HCT116 (cell line): Measurements from ENCODE around the gene C5orf58. TPM values are rescaled to one million over a fixed set of nuclear protein-coding genes. Genes with fewer than 3 reads are reported as not detected.

Source experiments
- ATAC-seq: fragments of 200-7000 bp; cut with Tn5 transposase; 2 replicates; pipeline ENCODE4 v1.9.1; 2020; ENCODE audit warnings: mild to moderate bottlenecking, moderate library complexity
- BruUV-seq: library from RNA; stranded (reverse); fragments of 400-500 nt; replicated peaks from 2 replicates; lab custom pipeline; 2021; lab: Mats Ljungman, UMichigan
- CTCF ChIA-PET: fragments of 300-600 bp; sonication (Branson Sonifier 250); formaldehyde crosslinking; loops from one replicate; lab custom pipeline; 2021; ENCODE audit warnings: antibody characterized with exemption; lab: Charles Lee
- POLR2A ChIA-PET: fragments of 300-600, 350-600 bp; sonication (Branson Sonifier 250); formaldehyde crosslinking; loops from one replicate; lab custom pipeline; 2021; ENCODE audit warnings: antibody characterized with exemption; lab: Charles Lee
- RAD21 ChIA-PET, 2 experiments: fragments of 300-600 bp; sonication (Branson Sonifier 250); formaldehyde crosslinking; loops; one replicate each; lab custom pipeline; 2023; ENCODE audit warnings: low total read pairs in 2 of 2; ENCODE audit not compliant: uncharacterized antibody in 2 of 2, unreplicated experiment in 2 of 2, low non-redundant PET in 1 of 2; lab: Charles Lee
- DNase-seq: peaks from one replicate; pipeline ENCODE4 v3.0.0-alpha.2; 2010; ENCODE audit warnings: low read depth, low spot score
- H2AFZ ChIP-seq: fragments of 200-600 bp; shearing (Covaris generic), sonication (generic); 2 replicates; pipeline ENCODE4 v1.6.1; 2017; ENCODE audit warnings: low read depth, mixed run types, mixed read lengths, antibody characterized with exemption, low read length; ENCODE audit not compliant: poor library complexity, severe bottlenecking
- H3K27ac ChIP-seq: 2 replicates; pipeline ENCODE4 v1.5.1; 2012; ENCODE audit warnings: low read depth, low read length
- H3K27me3 ChIP-seq: fragments of 200-600 bp; sonication (generic); 2 replicates; pipeline ENCODE4 v1.6.1; 2016; ENCODE audit warnings: mixed run types, low read length, mixed read lengths; ENCODE audit not compliant: insufficient read depth
- H3K36me3 ChIP-seq, 2 experiments: fragments of 200-500 bp in 1 of 2; fragments of 200-600 bp in 1 of 2; sonication (Bioruptor generic) in 1 of 2; sonication (generic) in 1 of 2; 2 replicates each; pipeline versions ENCODE4 v1.5.1 to v1.6.1; 2014 to 2016; ENCODE audit warnings: low read length in 2 of 2, inconsistent platforms in 1 of 2, mixed read lengths in 1 of 2, mixed run types in 1 of 2; ENCODE audit not compliant: insufficient read depth in 2 of 2, control insufficient read depth in 1 of 2
- H3K4me1 ChIP-seq, 2 experiments: fragments of 200-600 bp in 1 of 2; sonication (generic) in 1 of 2; 2 replicates each; pipeline versions ENCODE4 v1.5.1 to v1.6.1; 2012 to 2017; ENCODE audit warnings: low read length in 2 of 2, inconsistent platforms in 1 of 2, mild to moderate bottlenecking in 1 of 2, mixed read lengths in 1 of 2, mixed run types in 1 of 2, moderate library complexity in 1 of 2; ENCODE audit not compliant: insufficient read depth in 2 of 2, control insufficient read depth in 1 of 2
- H3K4me2 ChIP-seq: fragments of 200-600 bp; sonication (generic); 2 replicates; pipeline ENCODE4 v1.6.1; 2017; ENCODE audit warnings: mixed run types, low read length, mixed read lengths
- H3K4me3 ChIP-seq, 2 experiments: fragments of 200-600 bp in 1 of 2; sonication (generic) in 1 of 2; replicated peaks in 1 of 2; 2 replicates each; pipeline ENCODE4 v1.5.1; 2011 to 2016; ENCODE audit warnings: low read length in 2 of 2, control low read depth in 1 of 2, low read depth in 1 of 2, mild to moderate bottlenecking in 1 of 2, mixed read lengths in 1 of 2, mixed run types in 1 of 2
- H3K79me2 ChIP-seq: fragments of 200-600 bp; sonication (generic); 2 replicates; pipeline ENCODE4 v1.6.1; 2017; ENCODE audit warnings: mild to moderate bottlenecking, mixed run types, low read length, moderate library complexity, mixed read lengths; ENCODE audit not compliant: insufficient read depth
- H3K9ac ChIP-seq: fragments of 200-600 bp; sonication (generic); 2 replicates; pipeline ENCODE4 v1.6.1; 2016; ENCODE audit warnings: low read length, mixed read lengths
- H3K9me2 ChIP-seq: fragments of 200-600 bp; sonication (generic), shearing (Covaris generic); 2 replicates; pipeline ENCODE4 v1.6.1; 2017; ENCODE audit warnings: mixed run types, mild to moderate bottlenecking, moderate library complexity; ENCODE audit not compliant: insufficient read depth
- H3K9me3 ChIP-seq, 2 experiments: fragments of 200-500 bp in 1 of 2; fragments of 200-600 bp in 1 of 2; sonication (Bioruptor generic) in 1 of 2; sonication (generic) in 1 of 2; 2 replicates each; pipeline ENCODE4 v1.6.1; 2014 to 2017; ENCODE audit warnings: low read length in 2 of 2, mixed read lengths in 2 of 2, inconsistent platforms in 1 of 2, low read depth in 1 of 2, mild to moderate bottlenecking in 1 of 2, mixed run types in 1 of 2, moderate library complexity in 1 of 2; ENCODE audit not compliant: control insufficient read depth in 1 of 2, insufficient read depth in 1 of 2
- H4K20me1 ChIP-seq: fragments of 200-600 bp; sonication (generic), shearing (Covaris generic); 2 replicates; pipeline ENCODE4 v1.6.1; 2017; ENCODE audit warnings: mixed run types, mild to moderate bottlenecking, moderate library complexity; ENCODE audit not compliant: insufficient read depth
- EGR1 ChIP-seq: IDR thresholded peaks from 2 replicates; pipeline ENCODE4 v1.6.1; 2012; ENCODE audit warnings: low read depth
- EZH2 ChIP-seq: fragments of 200-600 bp; sonication (generic); IDR thresholded peaks from 2 replicates; pipeline ENCODE4 v1.6.1; 2017; ENCODE audit warnings: antibody characterized with exemption, mixed run types
- EZH2phosphoT487 ChIP-seq: fragments of 200-600 bp; IDR thresholded peaks from 2 replicates; pipeline ENCODE4 v1.6.1; 2018; ENCODE audit warnings: antibody characterized with exemption, borderline replicate concordance
- FOSL1 ChIP-seq: IDR thresholded peaks from 2 replicates; pipeline ENCODE4 v1.6.1; 2012; ENCODE audit warnings: low read depth
- JUND ChIP-seq: IDR thresholded peaks from 2 replicates; pipeline ENCODE4 v1.6.1; 2012
- MAX ChIP-seq: IDR thresholded peaks from 2 replicates; pipeline ENCODE4 v1.6.1; 2012
- RAD21 ChIP-seq: IDR thresholded peaks from 2 replicates; pipeline ENCODE4 v1.6.1; 2012; ENCODE audit warnings: low read depth, mild to moderate bottlenecking
- SIN3A ChIP-seq: IDR thresholded peaks from 2 replicates; pipeline ENCODE4 v1.6.1; 2012; ENCODE audit warnings: low read depth
- SP1 ChIP-seq: IDR thresholded peaks from 2 replicates; pipeline ENCODE4 v1.6.1; 2012; ENCODE audit warnings: low read depth
- SRF ChIP-seq: IDR thresholded peaks from 2 replicates; pipeline ENCODE4 v1.6.1; 2012; ENCODE audit warnings: low read depth
- YY1 ChIP-seq: IDR thresholded peaks from 2 replicates; pipeline ENCODE4 v1.6.1; 2011; ENCODE audit warnings: low read length, low read depth, moderate library complexity, mild to moderate bottlenecking; ENCODE audit not compliant: insufficient replicate concordance; ENCODE audit errors: extremely low read depth
- ZFX ChIP-seq: fragments of 450-650 bp; IDR thresholded peaks from 2 replicates; pipeline ENCODE4 v1.6.1; 2017
- ZNF274 ChIP-seq: fragments of 200-500 bp; sonication (Bioruptor generic); IDR thresholded peaks from 2 replicates; pipeline ENCODE4 v1.6.1; 2014; ENCODE audit warnings: mild to moderate bottlenecking, low read depth, low read length, inconsistent platforms
- intact Hi-C: fragments of 100-400 bp; cut with micrococcal nuclease; formaldehyde crosslinking; loops from 2 replicates; pipeline ENCODE4 v1.10.0; 2022
- total RNA-seq: library from RNA; stranded (reverse); gene quantifications from one replicate; pipeline ENCODE4 v1.2.1, GENCODE V29; 2021; ENCODE audit not compliant: unreplicated experiment
- TF ChIP-seq, protein P1 (sequence below): IDR thresholded peaks from 2 replicates; pipeline ENCODE4 v1.6.1; 2012; ENCODE audit warnings: low read depth
- TF ChIP-seq, protein P2 (sequence below): IDR thresholded peaks from 2 replicates; pipeline ENCODE4 v1.6.1; 2012

The C5orf58 gene
- total RNA-seq, 1 experiment from 2014 or later = not detected

DNA sequence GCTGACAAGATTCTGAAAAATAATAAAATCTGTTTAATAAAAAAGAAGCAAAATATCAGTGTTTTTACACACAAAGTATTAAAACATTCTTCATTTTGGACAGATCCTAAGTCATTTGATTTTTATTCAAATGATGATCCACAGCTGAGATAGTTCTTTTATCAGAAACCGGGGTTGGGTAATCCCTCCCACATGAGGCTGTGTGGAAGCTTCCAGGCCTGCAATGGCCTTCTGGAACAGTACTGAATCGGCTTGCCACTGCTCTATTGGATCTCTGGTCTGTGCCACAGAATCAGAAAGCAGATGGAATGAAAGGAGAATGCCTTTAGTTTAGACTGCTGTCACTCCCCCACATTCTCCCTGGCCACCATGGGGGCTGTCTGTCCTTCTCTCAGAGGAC lies 6.1 kb upstream of the C5orf58 start:
- Histone ChIP-seq H3K4me1 (no peaks in the 10 kb centered on the region), H3K9ac (no peak overlapping the region), H3K4me2 (no peak overlapping the region), H3K9me3 (no peaks in the 10 kb centered on the region), H3K27me3 (peaks cover 18% of the 10 kb centered on the region), H3K9me2 (no peaks in the 10 kb centered on the region), H3K4me3 (no peak overlapping the region), H3K36me3 (no peaks in the 10 kb centered on the region), H4K20me1 (no peaks in the 10 kb centered on the region), H2AFZ (no peak overlapping the region), H3K27ac (no peak overlapping the region), H3K79me2 (no peaks in the 10 kb centered on the region)
- TF ChIP-seq SIN3A = no peak
- TF ChIP-seq, protein P1, sequence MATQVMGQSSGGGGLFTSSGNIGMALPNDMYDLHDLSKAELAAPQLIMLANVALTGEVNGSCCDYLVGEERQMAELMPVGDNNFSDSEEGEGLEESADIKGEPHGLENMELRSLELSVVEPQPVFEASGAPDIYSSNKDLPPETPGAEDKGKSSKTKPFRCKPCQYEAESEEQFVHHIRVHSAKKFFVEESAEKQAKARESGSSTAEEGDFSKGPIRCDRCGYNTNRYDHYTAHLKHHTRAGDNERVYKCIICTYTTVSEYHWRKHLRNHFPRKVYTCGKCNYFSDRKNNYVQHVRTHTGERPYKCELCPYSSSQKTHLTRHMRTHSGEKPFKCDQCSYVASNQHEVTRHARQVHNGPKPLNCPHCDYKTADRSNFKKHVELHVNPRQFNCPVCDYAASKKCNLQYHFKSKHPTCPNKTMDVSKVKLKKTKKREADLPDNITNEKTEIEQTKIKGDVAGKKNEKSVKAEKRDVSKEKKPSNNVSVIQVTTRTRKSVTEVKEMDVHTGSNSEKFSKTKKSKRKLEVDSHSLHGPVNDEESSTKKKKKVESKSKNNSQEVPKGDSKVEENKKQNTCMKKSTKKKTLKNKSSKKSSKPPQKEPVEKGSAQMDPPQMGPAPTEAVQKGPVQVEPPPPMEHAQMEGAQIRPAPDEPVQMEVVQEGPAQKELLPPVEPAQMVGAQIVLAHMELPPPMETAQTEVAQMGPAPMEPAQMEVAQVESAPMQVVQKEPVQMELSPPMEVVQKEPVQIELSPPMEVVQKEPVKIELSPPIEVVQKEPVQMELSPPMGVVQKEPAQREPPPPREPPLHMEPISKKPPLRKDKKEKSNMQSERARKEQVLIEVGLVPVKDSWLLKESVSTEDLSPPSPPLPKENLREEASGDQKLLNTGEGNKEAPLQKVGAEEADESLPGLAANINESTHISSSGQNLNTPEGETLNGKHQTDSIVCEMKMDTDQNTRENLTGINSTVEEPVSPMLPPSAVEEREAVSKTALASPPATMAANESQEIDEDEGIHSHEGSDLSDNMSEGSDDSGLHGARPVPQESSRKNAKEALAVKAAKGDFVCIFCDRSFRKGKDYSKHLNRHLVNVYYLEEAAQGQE = no peak
- no peak for TF ChIP-seq EZH2
- no peak for TF ChIP-seq RAD21
- intact Hi-C loops = loop anchor here (1.0 to 2.0 kb wide), 3 partner anchors 113 to 396 kb away; no protein-coding TSS in a partner anchor
- DNase-seq (no peak), ATAC-seq (no peak)
- RAD21 ChIA-PET = no interaction called here
- CTCF ChIA-PET = interaction anchor here (0.9 to 5.6 kb wide), 8 partner anchors 10 to 406 kb away, joined by 3 to 47 read pairs (median 8); no protein-coding TSS in a partner anchor
- POLR2A ChIA-PET = no interaction called here
- no TSS peak for BruUV-seq

GRCh38 chr5:170228762-170229435 lies 3.9 kb upstream of the C5orf58 start:
- no peak overlapping the region for H3K4me3 ChIP-seq
- H3K79me2 ChIP-seq = no peaks in the 10 kb centered on the region
- intact Hi-C loops = no loop called here
- no peaks in the 10 kb centered on the region for H3K9me3 ChIP-seq
- H3K27me3 ChIP-seq = peaks cover 18% of the 10 kb centered on the region
- ChIA-PET RAD21 (no interaction called here), POLR2A (no interaction called here), CTCF (interaction anchor here (3.7 kb wide), 1 partner anchor 38 kb away, joined by 12 read pairs; no protein-coding TSS in a partner anchor)
- no peaks in the 10 kb centered on the region for H3K9me2 ChIP-seq
- H4K20me1 ChIP-seq = no peaks in the 10 kb centered on the region
- ATAC-seq (no peak), DNase-seq (no peak)
- H2AFZ ChIP-seq = no peak overlapping the region
- no peaks in the 10 kb centered on the region for H3K36me3 ChIP-seq
- H3K4me2 ChIP-seq = no peak overlapping the region
- H3K27ac ChIP-seq = no peak overlapping the region
- H3K9ac ChIP-seq = no peak overlapping the region
- BruUV-seq = no TSS peak
- H3K4me1 ChIP-seq = no peaks in the 10 kb centered on the region
- no peak for TF ChIP-seq EGR1
- TF ChIP-seq, protein P2, sequence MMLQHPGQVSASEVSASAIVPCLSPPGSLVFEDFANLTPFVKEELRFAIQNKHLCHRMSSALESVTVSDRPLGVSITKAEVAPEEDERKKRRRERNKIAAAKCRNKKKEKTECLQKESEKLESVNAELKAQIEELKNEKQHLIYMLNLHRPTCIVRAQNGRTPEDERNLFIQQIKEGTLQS = no peak
- no peak for TF ChIP-seq ZFX
- no peak for TF ChIP-seq ZNF274
- TF ChIP-seq MAX = no peak
- TF ChIP-seq FOSL1 = no peak
- no peak for TF ChIP-seq EZH2phosphoT487
- TF ChIP-seq SRF = no peak
- no peak for TF ChIP-seq YY1
- TF ChIP-seq SP1 = no peak
- no peak for TF ChIP-seq SIN3A
- no peak for TF ChIP-seq EZH2
- TF ChIP-seq JUND = no peak
